ENCODE data around the gene BTBD9. TPM values are rescaled to one million over a fixed set of nuclear protein-coding genes. Genes with fewer than 3 reads are reported as not detected.

BTBD9 gene
- total RNA-seq, 1 donor from 2014 or later: 23.0 TPM

GRCh38 chr6:38287487-38287886, 352.2 kb downstream of the BTBD9 start:
- no peak overlapping the region for H3K27ac Mint-ChIP-seq
- no peak for TF ChIP-seq CTCF (IDR thresholded peaks at IDR 0.05; ENCODE audit: unreplicated experiment)
- peaks cover 22% of the 10 kb centered on the region for H3K4me1 Mint-ChIP-seq
- peaks cover 5% of the 10 kb centered on the region for H3K36me3 Mint-ChIP-seq
- no peaks in the 10 kb centered on the region for H3K27me3 Mint-ChIP-seq (ENCODE audit: low read depth)
- no peak overlapping the region for H3K4me3 Mint-ChIP-seq
- no peak for DNase-seq (ENCODE audit: low spot score in 2 of 2, unreplicated experiment in 2 of 2)
- H3K9me3 Mint-ChIP-seq: peaks cover 2% of the 10 kb centered on the region

GRCh38 chr6:38284802-38285394, 354.8 kb downstream of the BTBD9 start:
- H3K27ac Mint-ChIP-seq: no peak overlapping the region
- H3K9me3 Mint-ChIP-seq: no peaks in the 10 kb centered on the region
- peaks cover 4% of the 10 kb centered on the region for H3K36me3 Mint-ChIP-seq
- no peak for DNase-seq (ENCODE audit: low spot score in 2 of 2, unreplicated experiment in 2 of 2)
- no peak for TF ChIP-seq CTCF (IDR thresholded peaks at IDR 0.05; ENCODE audit: unreplicated experiment)
- peaks cover 5% of the 10 kb centered on the region for H3K4me1 Mint-ChIP-seq
- no peaks in the 10 kb centered on the region for H3K27me3 Mint-ChIP-seq (ENCODE audit: low read depth)
- no peak overlapping the region for H3K4me3 Mint-ChIP-seq

DNA sequence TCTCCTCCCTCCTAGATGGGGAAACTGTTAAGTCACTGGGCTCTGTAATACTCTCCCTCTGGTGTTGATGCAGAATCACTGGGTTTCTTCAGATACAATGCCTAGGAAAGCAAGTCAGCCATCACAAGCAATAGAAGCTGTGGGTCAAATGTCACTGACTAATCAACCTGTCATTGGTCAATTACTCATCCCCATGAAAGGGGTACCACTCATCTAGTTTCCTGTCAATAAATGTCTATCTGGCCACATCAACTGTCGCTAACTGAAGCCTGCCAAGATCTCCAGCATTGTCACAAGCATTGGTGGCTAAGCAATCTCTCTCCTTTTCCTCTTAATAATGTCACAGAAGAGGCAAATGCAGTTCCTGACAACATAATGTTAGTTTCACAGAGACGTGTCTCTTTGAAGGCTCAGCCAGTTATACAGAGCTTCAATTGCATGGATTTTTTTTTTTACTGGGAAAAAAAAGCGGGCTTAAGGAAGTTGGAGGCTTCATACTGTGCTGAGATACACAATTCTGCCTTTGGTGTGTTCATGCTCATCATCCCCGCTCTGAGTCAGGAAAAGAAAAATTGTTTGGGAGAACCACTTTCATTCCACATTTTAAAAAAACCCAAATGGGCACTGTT, 355.9 kb downstream of the BTBD9 start:
- DNase-seq (ENCODE audit: low spot score in 2 of 2, unreplicated experiment in 2 of 2): no peak
- H3K27ac Mint-ChIP-seq: no peak overlapping the region
- peaks cover 5% of the 10 kb centered on the region for H3K4me1 Mint-ChIP-seq
- TF ChIP-seq CTCF (IDR thresholded peaks at IDR 0.05; ENCODE audit: unreplicated experiment): no peak
- no peak overlapping the region for H3K4me3 Mint-ChIP-seq
- peaks cover 4% of the 10 kb centered on the region for H3K36me3 Mint-ChIP-seq
- no peaks in the 10 kb centered on the region for H3K9me3 Mint-ChIP-seq
- no peaks in the 10 kb centered on the region for H3K27me3 Mint-ChIP-seq (ENCODE audit: low read depth)

DNA sequence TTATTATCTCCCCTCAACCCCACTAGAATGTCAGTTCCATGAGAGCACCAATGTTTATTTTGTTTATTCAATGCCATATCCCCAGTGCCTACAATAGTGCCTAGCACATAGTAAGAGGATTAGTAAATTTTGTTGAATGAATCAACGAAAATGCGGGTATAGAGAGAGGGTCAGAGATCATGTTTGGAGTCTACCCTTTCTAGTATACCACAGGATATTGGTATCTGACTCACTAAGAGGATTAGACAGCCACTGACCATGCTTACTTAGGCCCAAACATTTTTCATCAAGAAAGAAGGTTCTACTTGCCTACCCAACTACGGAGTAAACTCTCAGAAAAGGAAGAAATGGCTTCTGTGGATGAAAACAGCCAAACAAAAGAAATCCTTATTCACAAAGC, 356.8 kb downstream of the BTBD9 start:
- Mint-ChIP-seq H3K27ac (no peak overlapping the region), H3K36me3 (no peaks in the 10 kb centered on the region), H3K27me3 (ENCODE audit: low read depth) (no peaks in the 10 kb centered on the region), H3K4me1 (peaks cover 5% of the 10 kb centered on the region), H3K9me3 (no peaks in the 10 kb centered on the region), H3K4me3 (no peak overlapping the region)
- no peak for TF ChIP-seq CTCF (IDR thresholded peaks at IDR 0.05; ENCODE audit: unreplicated experiment)
- no peak for DNase-seq (ENCODE audit: low spot score in 2 of 2, unreplicated experiment in 2 of 2)

DNA sequence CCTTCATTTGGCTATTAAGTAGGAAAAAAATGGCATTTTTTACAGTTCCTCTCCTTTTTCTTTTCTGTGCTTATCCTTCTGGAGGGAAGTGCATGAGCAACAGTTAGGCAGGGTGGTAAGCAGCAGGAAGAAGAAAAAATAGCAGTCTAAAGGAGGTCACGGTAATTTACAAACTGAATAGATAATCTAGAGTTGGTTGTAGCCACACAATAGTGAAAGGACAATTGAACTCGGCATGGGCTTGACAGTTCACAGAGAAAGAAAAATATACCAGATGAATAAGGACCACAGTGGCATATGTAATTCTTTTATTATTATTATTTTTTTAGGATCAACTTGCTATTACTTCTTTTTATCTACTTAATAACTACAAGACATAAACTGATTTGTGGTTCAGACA, 358.6 kb downstream of the BTBD9 start:
- H3K36me3 Mint-ChIP-seq: peaks cover 2% of the 10 kb centered on the region
- no peaks in the 10 kb centered on the region for H3K9me3 Mint-ChIP-seq
- TF ChIP-seq CTCF (IDR thresholded peaks at IDR 0.05; ENCODE audit: unreplicated experiment): no peak
- peaks cover 5% of the 10 kb centered on the region for H3K4me1 Mint-ChIP-seq
- no peak overlapping the region for H3K4me3 Mint-ChIP-seq
- no peaks in the 10 kb centered on the region for H3K27me3 Mint-ChIP-seq (ENCODE audit: low read depth)
- DNase-seq (ENCODE audit: low spot score in 2 of 2, unreplicated experiment in 2 of 2): no peak
- H3K27ac Mint-ChIP-seq: no peak overlapping the region

All from mesothelial cell of epicardium (in vitro differentiated cells).